GM23338 (cell line): ENCODE data around the gene GHRHR. TPM values are rescaled to one million over a fixed set of nuclear protein-coding genes. Genes with fewer than 3 reads are reported as not detected.

Experiments used
- ATAC-seq: fragments of 200-7000 bp; cut with Tn5 transposase; 3 replicates; pipeline ENCODE4 v1.9.1; 2020
- DNase-seq: peaks from one replicate; pipeline ENCODE4 v3.0.0-alpha.2; 2015; ENCODE audit warnings: low spot score
- H2AFZ ChIP-seq: fragments of 200-600 bp; sonication (generic); 2 replicates; pipeline ENCODE4 v1.8.0; 2016; ENCODE audit warnings: antibody characterized with exemption, mild to moderate bottlenecking, moderate library complexity
- H3F3A ChIP-seq: fragments of 200-600 bp; sonication (generic); replicated peaks from 2 replicates; pipeline ENCODE4 v1.8.0; 2017; ENCODE audit warnings: antibody characterized with exemption, mixed run types, low read depth
- H3K27ac ChIP-seq: fragments of 200-600 bp; sonication (generic); 2 replicates; pipeline ENCODE4 v1.6.1; 2016; ENCODE audit warnings: low read depth
- H3K27me3 ChIP-seq: fragments of 200-600 bp; sonication (generic); 2 replicates; pipeline ENCODE4 v1.8.0; 2016; ENCODE audit warnings: mild to moderate bottlenecking, mixed run types, moderate library complexity; ENCODE audit not compliant: insufficient read depth
- H3K36me3 ChIP-seq: fragments of 200-600 bp; sonication (generic); 2 replicates; pipeline ENCODE4 v1.8.0; 2016; ENCODE audit warnings: mild to moderate bottlenecking; ENCODE audit not compliant: insufficient read depth
- H3K4me1 ChIP-seq: fragments of 200-600 bp; sonication (generic); 2 replicates; pipeline ENCODE4 v1.8.0; 2016; ENCODE audit warnings: mild to moderate bottlenecking, moderate library complexity; ENCODE audit not compliant: insufficient read depth
- H3K4me2 ChIP-seq: fragments of 200-600 bp; sonication (generic); 2 replicates; pipeline ENCODE4 v1.7.1; 2017; ENCODE audit warnings: mixed run types
- H3K4me3 ChIP-seq: fragments of 200-600 bp; sonication (generic); 2 replicates; pipeline ENCODE4 v1.6.1; 2016; ENCODE audit warnings: mixed run types
- H3K79me2 ChIP-seq: fragments of 200-600 bp; sonication (generic); replicated peaks from 2 replicates; pipeline ENCODE4 v1.8.0; 2017; ENCODE audit warnings: mild to moderate bottlenecking; ENCODE audit not compliant: insufficient read depth
- H3K9me2 ChIP-seq: fragments of 200-600 bp; sonication (generic); 2 replicates; pipeline ENCODE4 v1.8.0; 2017; ENCODE audit not compliant: insufficient read depth
- H4K20me1 ChIP-seq: fragments of 200-600 bp; sonication (generic); replicated peaks from 2 replicates; pipeline ENCODE4 v1.8.0; 2017; ENCODE audit warnings: mild to moderate bottlenecking; ENCODE audit not compliant: insufficient read depth
- H3K27ac Mint-ChIP-seq: 2 replicates; pipeline ENCODE4 v1.8.0; 2020; ENCODE audit warnings: inconsistent platforms, mild to moderate bottlenecking, moderate library complexity, mixed read lengths
- H3K27me3 Mint-ChIP-seq: 3 replicates; pipeline ENCODE4 v1.8.0; 2022; ENCODE audit warnings: low read depth, mild to moderate bottlenecking, moderate library complexity, mixed read lengths, inconsistent platforms; ENCODE audit not compliant: insufficient read depth, poor library complexity
- H3K36me3 Mint-ChIP-seq: 3 replicates; pipeline ENCODE4 v1.8.0; 2021; ENCODE audit warnings: low read depth, mild to moderate bottlenecking, inconsistent platforms, moderate library complexity, mixed read lengths
- H3K4me1 Mint-ChIP-seq: 3 replicates; pipeline ENCODE4 v1.8.0; 2020; ENCODE audit warnings: mild to moderate bottlenecking, inconsistent platforms, mixed read lengths
- H3K4me3 Mint-ChIP-seq: 3 replicates; pipeline ENCODE4 v1.8.0; 2021; ENCODE audit warnings: moderate library complexity, mild to moderate bottlenecking, inconsistent platforms, mixed read lengths
- H3K9me3 Mint-ChIP-seq: 3 replicates; pipeline ENCODE4 v1.8.0; 2020; ENCODE audit warnings: moderate library complexity, mild to moderate bottlenecking, inconsistent platforms, mixed read lengths
- CREB1 ChIP-seq: fragments of 250-450 bp; sonication (Bioruptor Pico); IDR thresholded peaks from 2 replicates; pipeline ENCODE4 v1.5.0; 2020; ENCODE audit warnings: low read depth, mild to moderate bottlenecking, moderate library complexity
- CTCF ChIP-seq, 2 experiments: fragments of 200-600 bp in 1 of 2; sonication (generic) in 1 of 2; conservative IDR thresholded peaks; 2 replicates each; pipeline versions ENCODE4 v1.5.1 to v1.6.1; 2016 to 2017; ENCODE audit warnings: antibody characterized with exemption in 2 of 2, low read depth in 2 of 2, mild to moderate bottlenecking in 2 of 2, moderate library complexity in 1 of 2
- ETS1 ChIP-seq: IDR thresholded peaks from 2 replicates; pipeline ENCODE4 v1.6.1; 2016; ENCODE audit warnings: antibody characterized with exemption
- EZH2 ChIP-seq: fragments of 200-600 bp; sonication (generic); IDR thresholded peaks from one replicate; pipeline ENCODE4 v1.8.0; 2017; ENCODE audit warnings: antibody characterized with exemption, mild to moderate bottlenecking, low read depth; ENCODE audit not compliant: unreplicated experiment
- EZH2phosphoT487 ChIP-seq: fragments of 200-600 bp; sonication (generic); IDR thresholded peaks from one replicate; pipeline ENCODE4 v1.8.1; 2018; ENCODE audit warnings: antibody characterized with exemption; ENCODE audit not compliant: unreplicated experiment
- JUNB ChIP-seq: IDR thresholded peaks from one replicate; pipeline ENCODE4 v1.6.1; 2016; ENCODE audit warnings: antibody characterized with exemption; ENCODE audit not compliant: unreplicated experiment
- NANOG ChIP-seq: IDR thresholded peaks from 2 replicates; pipeline ENCODE4 v1.6.1; 2016; ENCODE audit warnings: antibody characterized with exemption, borderline replicate concordance
- POLR2AphosphoS5 ChIP-seq: IDR thresholded peaks from 2 replicates; pipeline ENCODE4 v1.6.1; 2016; ENCODE audit warnings: antibody characterized with exemption, low read depth
- REST ChIP-seq: IDR thresholded peaks from one replicate; pipeline ENCODE4 v1.6.1; 2018; ENCODE audit warnings: antibody characterized with exemption; ENCODE audit not compliant: unreplicated experiment
- STAT1 ChIP-seq: IDR thresholded peaks from one replicate; pipeline ENCODE4 v1.6.1; 2016; ENCODE audit warnings: antibody characterized with exemption; ENCODE audit not compliant: unreplicated experiment
- ZNF114 ChIP-seq: fragments of 250-450 bp; sonication (Bioruptor Pico); IDR thresholded peaks from 2 replicates; pipeline ENCODE4 v1.5.0; 2020; ENCODE audit warnings: mild to moderate bottlenecking, moderate library complexity
- ZNF331 ChIP-seq: fragments of 250-450 bp; sonication (Bioruptor Pico); IDR thresholded peaks from 2 replicates; pipeline ENCODE4 v1.5.0; 2020; ENCODE audit warnings: low read depth, mild to moderate bottlenecking, moderate library complexity
- ZNF462 ChIP-seq: fragments of 250-450 bp; sonication (Bioruptor Pico); IDR thresholded peaks from 2 replicates; pipeline ENCODE4 v1.5.0; 2020; ENCODE audit warnings: mild to moderate bottlenecking, moderate library complexity
- polyA plus RNA-seq: library from polyadenylated mRNA; unstranded; fragments of >200 nt; fragmentation: Nextera tagmentation; extraction: Ambion mirVana; gene quantifications from 2 replicates; pipeline ENCODE4 v1.2.1, GENCODE V29; 2016
- total RNA-seq: library from RNA; depleted of rRNA; stranded (reverse); fragments of >200 nt; shearing (Covaris generic); gene quantifications from 2 replicates; pipeline ENCODE4 v1.2.3, GENCODE V29; 2014

The GHRHR gene
- total and polyA plus RNA-seq, 2 experiments from 2014 or later, result 2.2 TPM; not detected in 1

GRCh38 chr7:30998180-30998579 lies 34.4 kb downstream of the GHRHR start:
- Histone ChIP-seq H3K9me2 (no peaks in the 10 kb centered on the region), H3K4me3 (no peak overlapping the region), H3F3A (no peaks in the 10 kb centered on the region), H3K4me1 (no peaks in the 10 kb centered on the region), H3K27me3 (no peaks in the 10 kb centered on the region), H2AFZ (no peak overlapping the region), H3K27ac (no peak overlapping the region), H3K4me2 (no peak overlapping the region), H3K79me2 (no peaks in the 10 kb centered on the region), H3K36me3 (no peaks in the 10 kb centered on the region; the same call in 1 of the 2 replicates), H4K20me1 (no peaks in the 10 kb centered on the region)
- H3K4me3 Mint-ChIP-seq, result no peak overlapping the region
- no peak overlapping the region for H3K27ac Mint-ChIP-seq
- H3K9me3 Mint-ChIP-seq, result peaks cover 7% of the 10 kb centered on the region; the same call in 2 of the 3 replicates
- peaks cover 5% of the 10 kb centered on the region for H3K27me3 Mint-ChIP-seq
- ATAC-seq (no peak; the same call in 2 of the 3 replicates), DNase-seq (no peak)
- no peak for TF ChIP-seq JUNB
- TF ChIP-seq ETS1, result no peak
- TF ChIP-seq NANOG, result no peak
- no peak for TF ChIP-seq STAT1
- no peak for TF ChIP-seq EZH2
- TF ChIP-seq REST, result no peak
- no peak for TF ChIP-seq CREB1 (CRISPR knock-in tag)
- TF ChIP-seq ZNF462 (CRISPR knock-in tag), result no peak
- no peak for TF ChIP-seq POLR2AphosphoS5
- TF ChIP-seq CTCF (conservative IDR thresholded peaks at IDR 0.05; ENCODE audit: low read depth in 2 of 2), result no peak
- TF ChIP-seq ZNF114 (CRISPR knock-in tag), result no peak
- TF ChIP-seq EZH2phosphoT487, result no peak
- TF ChIP-seq ZNF331 (CRISPR knock-in tag), result no peak
- H3K36me3 Mint-ChIP-seq, result peaks cover 25% of the 10 kb centered on the region
- H3K4me1 Mint-ChIP-seq, result peaks cover 12% of the 10 kb centered on the region
